Activated CD4-positive, alpha-beta T cell treated with anti-CD3 and anti-CD28 coated beads for 1 hour (primary cell): ENCODE results near the gene MYCBP2.

Experiments used
- DNase-seq: peaks from one replicate; pipeline ENCODE4 v3.0.0-alpha.2; 2020

The MYCBP2 gene

GRCh38 chr13:77190349-77190958, 136.4 kb downstream of the MYCBP2 start:
- DNase-seq, result no peak

GRCh38 chr13:77185721-77186120, 141.2 kb downstream of the MYCBP2 start:
- DNase-seq, result no peak

GRCh38 chr13:77184455-77184854, 142.4 kb downstream of the MYCBP2 start:
- DNase-seq, result no peak

- DNase-seq, result no peak
Measured at GRCh38 chr13:77180011-77180410, 146.9 kb downstream of the MYCBP2 start.

- DNase-seq, result no peak
Measured at GRCh38 chr13:77177646-77178045, 149.2 kb downstream of the MYCBP2 start.

- no peak for DNase-seq
Measured at GRCh38 chr13:77176350-77176749, 150.5 kb downstream of the MYCBP2 start.

- no peak for DNase-seq
Measured at GRCh38 chr13:77172650-77173049, 154.2 kb downstream of the MYCBP2 start.

GRCh38 chr13:77171451-77171850, 155.4 kb downstream of the MYCBP2 start:
- DNase-seq, result no peak

GRCh38 chr13:77168237-77168636, 158.7 kb downstream of the MYCBP2 start:
- DNase-seq, result no peak

- no peak for DNase-seq
Measured at GRCh38 chr13:77150651-77151050, 176.2 kb downstream of the MYCBP2 start.

- no peak for DNase-seq
Measured at GRCh38 chr13:77143431-77143830, 183.5 kb downstream of the MYCBP2 start.

- no peak for DNase-seq
Measured at GRCh38 chr13:77139306-77139705, 187.6 kb downstream of the MYCBP2 start.

GRCh38 chr13:77138813-77139212, 188.1 kb downstream of the MYCBP2 start:
- no peak for DNase-seq

GRCh38 chr13:77136902-77137420, 189.9 kb downstream of the MYCBP2 start:
- DNase-seq, result no peak

- DNase-seq, result no peak
Measured at GRCh38 chr13:77124423-77124822, 202.5 kb downstream of the MYCBP2 start.

- DNase-seq, result no peak
Measured at GRCh38 chr13:77118134-77118533, 208.8 kb downstream of the MYCBP2 start.

GRCh38 chr13:77114271-77114670, 212.6 kb downstream of the MYCBP2 start:
- no peak for DNase-seq

GRCh38 chr13:77113496-77113895, 213.4 kb downstream of the MYCBP2 start:
- DNase-seq, result no peak

GRCh38 chr13:77105051-77105450, 221.8 kb downstream of the MYCBP2 start:
- DNase-seq, result no peak

GRCh38 chr13:77099415-77099814, 227.5 kb downstream of the MYCBP2 start:
- DNase-seq, result no peak

- DNase-seq, result no peak
Measured at GRCh38 chr13:77095288-77095687, 231.6 kb downstream of the MYCBP2 start.

- DNase-seq, result no peak
Measured at GRCh38 chr13:77094773-77095172, 232.1 kb downstream of the MYCBP2 start.

GRCh38 chr13:77093735-77094134, 233.2 kb downstream of the MYCBP2 start:
- no peak for DNase-seq

- no peak for DNase-seq
Measured at GRCh38 chr13:77084755-77085154, 242.1 kb downstream of the MYCBP2 start.

- DNase-seq, result no peak
Measured at GRCh38 chr13:77079902-77080413, 246.9 kb downstream of the MYCBP2 start.
